Measurements from ENCODE around the gene UCHL3.
A peak's percentile ranks its signal among the peaks of the same experiment; 100 is the strongest.

The UCHL3 gene

DNA sequence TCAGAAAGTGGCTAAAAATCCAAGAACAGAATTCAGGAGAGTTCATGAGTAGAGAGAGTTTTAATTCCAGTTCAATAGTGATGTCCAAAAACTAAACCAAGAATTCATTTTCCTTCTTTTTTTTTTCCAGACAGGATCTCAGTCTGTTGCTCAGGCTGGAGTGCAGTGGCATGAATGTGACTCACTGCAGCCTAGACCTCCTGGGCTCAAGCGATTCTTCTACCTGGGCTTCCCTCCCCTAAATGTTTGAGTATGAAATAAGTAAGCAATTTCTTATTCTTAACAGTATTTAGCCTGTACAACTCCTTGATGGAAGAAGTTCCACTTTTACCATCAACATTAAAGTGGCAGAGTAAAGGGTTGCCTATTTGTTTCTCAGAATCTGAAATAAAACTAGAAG, 15.7 kb upstream of the UCHL3 start:
- Histone ChIP-seq H3F3A (ENCODE audit: insufficient read depth, low read length) (no peaks in the 10 kb centered on the region), H3K4me3 (ENCODE audit: low read depth, low read length, poor library complexity, severe bottlenecking) (no peak overlapping the region), H3K36me3 (ENCODE audit: insufficient read depth, low read length) (peaks cover 23% of the 10 kb centered on the region), H3K27ac (ENCODE audit: low read depth, low read length, poor library complexity, severe bottlenecking) (no peak overlapping the region), H2AFZ (ENCODE audit: low read length) (no peak overlapping the region), H3K4me1 (ENCODE audit: insufficient read depth, low read length, severe bottlenecking) (peaks cover 18% of the 10 kb centered on the region), H3K27me3 (ENCODE audit: insufficient read depth, low read length) (no peaks in the 10 kb centered on the region), H3K79me2 (ENCODE audit: insufficient read depth, low read length) (peaks cover 7% of the 10 kb centered on the region; the same call in 1 of the 2 replicates), H3K4me2 (ENCODE audit: low read length) (no peak overlapping the region), H4K20me1 (ENCODE audit: insufficient read depth, low read length) (no peaks in the 10 kb centered on the region), H3K9me2 (ENCODE audit: low read depth, low read length) (no peaks in the 10 kb centered on the region), H3K9me3 (ENCODE audit: low read length) (no peaks in the 10 kb centered on the region), H3K9ac (ENCODE audit: low read length) (no peak overlapping the region)
- no peak for TF ChIP-seq EZH2 (IDR thresholded peaks at IDR 0.05; ENCODE audit: borderline replicate concordance, low read length)
- TF ChIP-seq, protein P1, sequence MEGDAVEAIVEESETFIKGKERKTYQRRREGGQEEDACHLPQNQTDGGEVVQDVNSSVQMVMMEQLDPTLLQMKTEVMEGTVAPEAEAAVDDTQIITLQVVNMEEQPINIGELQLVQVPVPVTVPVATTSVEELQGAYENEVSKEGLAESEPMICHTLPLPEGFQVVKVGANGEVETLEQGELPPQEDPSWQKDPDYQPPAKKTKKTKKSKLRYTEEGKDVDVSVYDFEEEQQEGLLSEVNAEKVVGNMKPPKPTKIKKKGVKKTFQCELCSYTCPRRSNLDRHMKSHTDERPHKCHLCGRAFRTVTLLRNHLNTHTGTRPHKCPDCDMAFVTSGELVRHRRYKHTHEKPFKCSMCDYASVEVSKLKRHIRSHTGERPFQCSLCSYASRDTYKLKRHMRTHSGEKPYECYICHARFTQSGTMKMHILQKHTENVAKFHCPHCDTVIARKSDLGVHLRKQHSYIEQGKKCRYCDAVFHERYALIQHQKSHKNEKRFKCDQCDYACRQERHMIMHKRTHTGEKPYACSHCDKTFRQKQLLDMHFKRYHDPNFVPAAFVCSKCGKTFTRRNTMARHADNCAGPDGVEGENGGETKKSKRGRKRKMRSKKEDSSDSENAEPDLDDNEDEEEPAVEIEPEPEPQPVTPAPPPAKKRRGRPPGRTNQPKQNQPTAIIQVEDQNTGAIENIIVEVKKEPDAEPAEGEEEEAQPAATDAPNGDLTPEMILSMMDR (IDR thresholded peaks at IDR 0.05; ENCODE audit: low read length): no peak

DNA sequence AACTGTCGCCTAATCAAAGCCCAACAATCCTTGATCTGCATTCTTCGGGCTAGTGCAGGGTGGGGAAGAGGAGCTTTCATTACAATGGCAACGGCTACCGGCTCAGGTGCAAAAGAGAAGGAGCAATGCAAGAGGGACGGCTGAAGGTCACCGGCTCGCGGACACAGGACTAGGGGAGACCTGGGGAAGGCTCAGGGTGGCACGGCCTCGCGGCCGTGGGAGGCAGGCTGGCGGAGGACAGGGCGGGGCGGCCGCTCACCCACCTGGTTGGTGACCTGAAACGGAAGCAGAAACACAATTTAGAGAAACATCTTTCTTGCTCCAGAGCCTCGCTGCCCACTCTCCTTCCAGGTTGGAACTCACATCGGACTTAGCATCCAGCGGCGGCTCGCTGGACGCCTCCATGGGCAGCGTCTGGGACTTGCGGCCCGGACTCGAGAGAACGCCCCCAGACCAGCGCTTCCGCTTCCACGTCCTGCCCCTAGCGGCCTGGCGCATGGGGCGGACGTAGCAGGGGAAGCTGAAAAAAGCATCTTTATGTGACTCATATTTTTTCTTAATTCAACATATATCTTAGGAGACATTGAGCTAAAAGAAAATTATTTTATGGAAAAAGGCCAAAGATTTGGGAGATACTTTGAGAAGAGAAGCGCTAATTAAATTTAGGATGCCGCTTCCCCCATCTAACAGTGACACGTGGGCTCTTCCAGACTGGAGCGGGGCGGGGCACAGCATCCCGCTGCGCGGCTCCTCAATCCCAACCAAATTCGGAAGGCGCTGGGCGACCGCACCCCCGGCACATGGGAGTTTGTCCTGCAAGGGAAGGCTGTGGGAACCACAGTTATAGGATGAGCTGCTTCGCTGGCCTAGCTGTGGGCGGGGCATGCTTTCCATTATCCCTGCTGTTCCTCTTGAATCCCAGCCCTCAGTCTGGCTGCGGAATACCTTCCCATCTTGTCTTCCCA, 11.9 kb upstream of the UCHL3 start, which contains the start of gene COMMD6:
Gene COMMD6, minus strand, starts transcription at position 441 of the 965 bp plus-strand sequence. Its CDS starts 36 bp downstream, at position 405.
- H3K4me1 ChIP-seq (ENCODE audit: insufficient read depth, low read length, severe bottlenecking): peaks cover 18% of the 10 kb centered on the region
- no peaks in the 10 kb centered on the region for H4K20me1 ChIP-seq (ENCODE audit: insufficient read depth, low read length)
- H3K27me3 ChIP-seq (ENCODE audit: insufficient read depth, low read length): no peaks in the 10 kb centered on the region
- no peak within 1 kb of the TSS for H3K27ac ChIP-seq (ENCODE audit: low read depth, low read length, poor library complexity, severe bottlenecking)
- H3K9me3 ChIP-seq (ENCODE audit: low read length): no peaks in the 10 kb centered on the region
- H3K9ac ChIP-seq (ENCODE audit: low read length): peak within 1 kb of the TSS; percentile 73
- H3K4me3 ChIP-seq (ENCODE audit: low read depth, low read length, poor library complexity, severe bottlenecking): peak within 1 kb of the TSS; percentile 75
- no peak for TF ChIP-seq EZH2 (IDR thresholded peaks at IDR 0.05; ENCODE audit: borderline replicate concordance, low read length)
- TF ChIP-seq, protein P1 (IDR thresholded peaks at IDR 0.05; ENCODE audit: low read length): no peak
- H3K9me2 ChIP-seq (ENCODE audit: low read depth, low read length): no peaks in the 10 kb centered on the region
- peak within 1 kb of the TSS; percentile 73 for H3K4me2 ChIP-seq (ENCODE audit: low read length)
- peaks cover 14% of the 10 kb centered on the region; the same call in 1 of the 2 replicates for H3K36me3 ChIP-seq (ENCODE audit: insufficient read depth, low read length)
- H2AFZ ChIP-seq (ENCODE audit: low read length): peak within 1 kb of the TSS; percentile 97
- peaks cover 7% of the 10 kb centered on the region; the same call in 1 of the 2 replicates for H3K79me2 ChIP-seq (ENCODE audit: insufficient read depth, low read length)
- H3F3A ChIP-seq (ENCODE audit: insufficient read depth, low read length): no peaks in the 10 kb centered on the region

DNA sequence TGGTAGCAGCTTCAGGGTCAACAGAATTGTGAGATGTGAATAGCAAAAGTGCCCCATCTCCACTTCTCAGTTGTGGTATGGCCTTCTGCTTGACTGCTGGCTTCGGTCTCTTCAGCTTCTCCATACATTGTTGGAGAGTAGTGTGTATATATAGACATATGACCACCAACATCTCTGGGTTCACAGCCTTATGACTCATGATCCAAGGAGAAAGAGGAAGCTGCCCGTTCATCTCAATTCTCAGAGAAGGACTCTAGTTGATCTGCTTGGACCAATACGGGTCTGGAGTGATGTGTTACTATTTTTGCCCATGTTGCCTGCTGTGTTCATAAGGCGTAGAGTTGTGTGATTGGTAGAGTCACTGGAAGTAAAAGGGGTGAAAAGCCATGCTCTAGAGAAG, 8.3 kb upstream of the UCHL3 start:
- H3K79me2 ChIP-seq (ENCODE audit: insufficient read depth, low read length): peaks cover 7% of the 10 kb centered on the region; the same call in 1 of the 2 replicates
- H3K27ac ChIP-seq (ENCODE audit: low read depth, low read length, poor library complexity, severe bottlenecking): no peak overlapping the region
- no peaks in the 10 kb centered on the region for H3K36me3 ChIP-seq (ENCODE audit: insufficient read depth, low read length)
- H3K9me2 ChIP-seq (ENCODE audit: low read depth, low read length): no peaks in the 10 kb centered on the region
- H3K4me2 ChIP-seq (ENCODE audit: low read length): no peak overlapping the region
- no peaks in the 10 kb centered on the region for H3K9me3 ChIP-seq (ENCODE audit: low read length)
- no peaks in the 10 kb centered on the region for H3F3A ChIP-seq (ENCODE audit: insufficient read depth, low read length)
- H3K9ac ChIP-seq (ENCODE audit: low read length): no peak overlapping the region
- H3K4me3 ChIP-seq (ENCODE audit: low read depth, low read length, poor library complexity, severe bottlenecking): no peak overlapping the region
- H3K27me3 ChIP-seq (ENCODE audit: insufficient read depth, low read length): no peaks in the 10 kb centered on the region
- H3K4me1 ChIP-seq (ENCODE audit: insufficient read depth, low read length, severe bottlenecking): peaks cover 14% of the 10 kb centered on the region
- H2AFZ ChIP-seq (ENCODE audit: low read length): no peak overlapping the region
- no peaks in the 10 kb centered on the region for H4K20me1 ChIP-seq (ENCODE audit: insufficient read depth, low read length)
- TF ChIP-seq, protein P1 (IDR thresholded peaks at IDR 0.05; ENCODE audit: low read length): no peak
- no peak for TF ChIP-seq EZH2 (IDR thresholded peaks at IDR 0.05; ENCODE audit: borderline replicate concordance, low read length)
